Mesendoderm (in vitro differentiated cells): ENCODE results near the gene AFG3L2.

Experiments used
- DNase-seq: peaks from one replicate; pipeline ENCODE4 v3.0.0; 2013
- H2AK5ac ChIP-seq: 2 replicates; pipeline ENCODE4 v1.6.1; 2013; ENCODE audit warnings: low read length, inconsistent platforms
- H2BK120ac ChIP-seq: 2 replicates; pipeline ENCODE4 v1.6.1; 2013; ENCODE audit warnings: low read depth, mild to moderate bottlenecking, low read length, moderate library complexity, mixed read lengths
- H2BK15ac ChIP-seq: replicated peaks from 2 replicates; pipeline ENCODE4 v1.6.1; 2013; ENCODE audit warnings: low read depth, mild to moderate bottlenecking, moderate library complexity
- H2BK5ac ChIP-seq: 2 replicates; pipeline ENCODE4 v1.6.1; 2013; ENCODE audit warnings: low read length, inconsistent platforms
- H3K18ac ChIP-seq: 2 replicates; pipeline ENCODE4 v1.6.1; 2013; ENCODE audit warnings: mild to moderate bottlenecking, low read length, mixed read lengths
- H3K23ac ChIP-seq: one replicate; pipeline ENCODE4 v1.6.1; 2013; ENCODE audit warnings: low read length
- H3K27ac ChIP-seq: 2 replicates; pipeline ENCODE4 v1.5.1; 2013; ENCODE audit warnings: low read depth, mild to moderate bottlenecking, inconsistent platforms, low read length, moderate library complexity
- H3K27me3 ChIP-seq: 2 replicates; pipeline ENCODE4 v1.6.1; 2013; ENCODE audit warnings: low read length, control low read depth, mild to moderate bottlenecking, inconsistent platforms; ENCODE audit not compliant: insufficient read depth, poor library complexity
- H3K36me3 ChIP-seq: 2 replicates; pipeline ENCODE4 v1.6.1; 2013; ENCODE audit warnings: low read length, inconsistent platforms; ENCODE audit not compliant: control insufficient read depth, insufficient read depth
- H3K4ac ChIP-seq: one replicate; pipeline ENCODE4 v1.6.1; 2013; ENCODE audit warnings: low read depth, mild to moderate bottlenecking, low read length, moderate library complexity
- H3K4me1 ChIP-seq: 2 replicates; pipeline ENCODE4 v1.6.1; 2013; ENCODE audit warnings: low read depth, low read length, inconsistent platforms; ENCODE audit not compliant: control insufficient read depth
- H3K4me2 ChIP-seq: 2 replicates; pipeline ENCODE4 v1.6.1; 2013; ENCODE audit warnings: low read length
- H3K4me3 ChIP-seq: 2 replicates; pipeline ENCODE4 v1.5.1; 2013; ENCODE audit warnings: mild to moderate bottlenecking, low read length
- H3K56ac ChIP-seq: one replicate; pipeline ENCODE4 v1.6.1; 2013; ENCODE audit warnings: low read length
- H3K79me1 ChIP-seq: 2 replicates; pipeline ENCODE4 v1.6.1; 2013; ENCODE audit warnings: low read length, inconsistent platforms
- H3K79me2 ChIP-seq: 2 replicates; pipeline ENCODE4 v1.6.1; 2013; ENCODE audit warnings: mild to moderate bottlenecking, low read length; ENCODE audit not compliant: control insufficient read depth, insufficient read depth
- H3K9ac ChIP-seq: 2 replicates; pipeline ENCODE4 v1.6.1; 2013; ENCODE audit warnings: low read length, inconsistent platforms
- H4K5ac ChIP-seq: one replicate; pipeline ENCODE4 v1.6.1; 2013; ENCODE audit warnings: low read length
- H4K8ac ChIP-seq: one replicate; pipeline ENCODE4 v1.6.1; 2013; ENCODE audit warnings: low read depth, mild to moderate bottlenecking, control low read depth, low read length, moderate library complexity
- WGBS: extraction: QIAGEN DNeasy Blood & Tissue Kit; methylation state at CpG from one replicate; pipeline ENCODE4 v1.1.7; 2013; ENCODE audit warnings: low lambda C conversion rate, missing lambda C conversion rate; ENCODE audit not compliant: insufficient coverage; ENCODE audit errors: extremely low coverage; 5-methylcytosine and 5-hydroxymethylcytosine counted together

The AFG3L2 gene

DNA sequence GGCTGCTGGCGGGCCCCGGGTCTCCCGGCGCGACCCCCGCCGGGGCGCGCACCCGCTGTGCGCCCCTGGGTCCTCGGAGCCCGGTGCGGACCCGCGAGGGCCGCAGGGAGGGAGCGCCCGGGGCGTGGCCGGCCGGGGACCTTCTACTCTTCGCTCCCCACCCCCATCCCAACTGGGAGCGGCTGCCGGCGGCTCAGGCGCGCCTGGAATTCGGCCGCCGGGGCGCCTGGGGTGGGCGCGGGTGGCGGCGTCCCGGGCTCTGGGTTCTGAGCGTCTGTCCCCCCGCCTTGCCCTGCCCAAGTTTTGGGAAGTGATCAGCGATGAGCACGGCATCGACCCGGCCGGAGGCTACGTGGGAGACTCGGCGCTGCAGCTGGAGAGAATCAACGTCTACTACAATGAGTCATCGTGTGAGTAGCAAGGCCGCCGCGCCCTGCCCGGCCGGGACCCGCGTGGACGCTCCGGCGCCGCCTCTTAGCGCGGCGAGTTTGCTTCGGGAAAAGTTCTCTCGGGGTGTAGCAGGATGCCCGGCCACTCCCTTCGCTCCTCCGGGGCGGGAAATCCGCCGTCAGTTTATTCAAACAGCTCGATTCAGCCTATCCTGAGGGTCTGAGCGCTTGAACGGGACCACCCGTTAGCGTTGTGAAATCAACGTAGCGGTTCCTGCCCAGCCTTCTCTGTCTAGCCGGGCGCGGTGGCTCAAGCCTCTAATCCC is 68.5 kb downstream of the AFG3L2 start:
- Histone ChIP-seq H4K5ac (no peak overlapping the region), H3K23ac (peak overlapping the region; percentile 29), H4K8ac (peak overlapping the region; percentile 2), H2AK5ac (no peak overlapping the region), H2BK120ac (peak overlapping the region; percentile 86), H3K36me3 (no peaks in the 10 kb centered on the region), H3K27ac (peak overlapping the region; percentile 88), H3K56ac (peak overlapping the region; percentile 96), H3K79me1 (peaks cover 8% of the 10 kb centered on the region), H3K18ac (peak overlapping the region; percentile 92), H3K4me1 (peaks cover 7% of the 10 kb centered on the region), H3K4ac (peak overlapping the region; percentile 45), H3K9ac (peak overlapping the region; percentile 87), H3K27me3 (no peaks in the 10 kb centered on the region), H2BK15ac (no peak overlapping the region), H2BK5ac (peak overlapping the region; percentile 55), H3K4me2 (peak overlapping the region; percentile 56), H3K4me3 (peak overlapping the region; percentile 68), H3K79me2 (peaks cover 11% of the 10 kb centered on the region)
- whole genome bisulfite sequencing: no CpG with 5 or more reads among the region's 81 CpGs
- peak; percentile 78 for DNase-seq

GRCh38 chr18:12307701-12308385 is 69.2 kb downstream of the AFG3L2 start, which contains the start of gene TUBB6:
Gene TUBB6, plus strand, starts transcription at chr18:12308241. Its CDS starts 52 bp downstream, at chr18:12308293.
- Histone ChIP-seq H3K9ac (peak within 1 kb of the TSS; percentile 87), H3K56ac (peak within 1 kb of the TSS; percentile 96), H3K79me1 (peaks cover 8% of the 10 kb centered on the region), H3K27me3 (no peaks in the 10 kb centered on the region), H4K5ac (no peak within 1 kb of the TSS), H2BK5ac (peak within 1 kb of the TSS; percentile 55), H3K36me3 (no peaks in the 10 kb centered on the region), H3K4me2 (peak within 1 kb of the TSS; percentile 84), H3K27ac (peak within 1 kb of the TSS; percentile 88), H2BK120ac (peak within 1 kb of the TSS; percentile 86), H3K4ac (peak within 1 kb of the TSS; percentile 45), H3K18ac (peak within 1 kb of the TSS; percentile 92), H4K8ac (peak within 1 kb of the TSS; percentile 43), H3K23ac (peak within 1 kb of the TSS; percentile 66), H2BK15ac (no peak within 1 kb of the TSS), H3K79me2 (peaks cover 11% of the 10 kb centered on the region), H3K4me1 (peaks cover 7% of the 10 kb centered on the region), H2AK5ac (no peak within 1 kb of the TSS), H3K4me3 (peak within 1 kb of the TSS; percentile 68)
- peak; percentile 80 for DNase-seq
- WGBS: no CpG with 5 or more reads among the region's 88 CpGs

GRCh38 chr18:12306752-12307700 is 70.0 kb downstream of the AFG3L2 start:
- H3K9ac ChIP-seq: peak overlapping the region; percentile 71
- H4K5ac ChIP-seq: no peak overlapping the region
- H3K23ac ChIP-seq: no peak overlapping the region
- H3K4ac ChIP-seq: no peak overlapping the region
- no CpG with 5 or more reads among the region's 39 CpGs for WGBS
- H4K8ac ChIP-seq: peak overlapping the region; percentile 43
- peak overlapping the region; percentile 48 for H3K4me3 ChIP-seq
- peaks cover 11% of the 10 kb centered on the region for H3K79me2 ChIP-seq
- peak overlapping the region; percentile 76 for H2BK120ac ChIP-seq
- H3K18ac ChIP-seq: peak overlapping the region; percentile 85
- peak; percentile 71 for DNase-seq
- H2BK5ac ChIP-seq: no peak overlapping the region
- H3K56ac ChIP-seq: peak overlapping the region; percentile 79
- peaks cover 8% of the 10 kb centered on the region for H3K79me1 ChIP-seq
- H3K27ac ChIP-seq: no peak overlapping the region
- H3K27me3 ChIP-seq: no peaks in the 10 kb centered on the region
- H2AK5ac ChIP-seq: no peak overlapping the region
- peak overlapping the region; percentile 84 for H3K4me2 ChIP-seq
- H3K36me3 ChIP-seq: no peaks in the 10 kb centered on the region
- peaks cover 7% of the 10 kb centered on the region for H3K4me1 ChIP-seq
- no peak overlapping the region for H2BK15ac ChIP-seq

DNA sequence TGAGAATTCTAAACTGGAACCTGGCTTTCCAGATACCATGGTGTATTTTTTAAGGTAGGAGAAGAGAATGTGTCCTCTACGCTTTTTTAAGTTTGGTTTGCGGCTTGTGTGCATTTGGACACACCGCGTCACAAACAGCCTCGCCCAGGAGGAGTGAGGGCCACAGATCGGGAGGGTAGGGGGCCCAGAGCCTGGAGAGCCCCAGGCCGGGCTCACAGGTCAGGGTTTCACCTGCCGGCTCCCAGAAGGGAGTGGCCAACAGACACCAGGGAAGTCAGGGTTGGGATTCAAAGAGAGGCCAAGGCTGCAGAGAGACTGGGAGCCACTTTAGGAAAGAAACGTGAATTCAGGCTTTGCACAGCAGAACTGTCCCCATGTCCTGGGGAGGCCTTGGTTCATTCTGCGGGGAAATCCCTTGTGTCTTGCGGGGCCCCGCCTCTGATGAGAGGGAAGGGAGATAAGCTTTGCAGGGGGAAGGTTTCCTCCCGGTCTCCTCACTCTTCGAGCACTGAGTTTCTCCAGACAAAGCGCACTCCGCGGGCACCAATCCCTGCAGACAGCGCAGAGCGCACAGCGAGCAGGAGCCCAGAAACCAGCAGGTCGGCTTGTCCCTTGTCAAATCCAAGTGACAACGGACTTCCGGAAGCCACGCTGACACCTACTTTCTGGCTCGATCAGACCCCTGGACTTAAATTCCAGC is 70.9 kb downstream of the AFG3L2 start:
- DNase-seq: peak; percentile 69
- peak overlapping the region; percentile 25 for H3K56ac ChIP-seq
- peaks cover 7% of the 10 kb centered on the region for H3K4me1 ChIP-seq
- no peak overlapping the region for H3K27ac ChIP-seq
- no peak overlapping the region for H4K5ac ChIP-seq
- no peak overlapping the region for H3K18ac ChIP-seq
- no peaks in the 10 kb centered on the region for H3K27me3 ChIP-seq
- peaks cover 8% of the 10 kb centered on the region for H3K79me1 ChIP-seq
- H3K4me3 ChIP-seq: no peak overlapping the region
- peak overlapping the region; percentile 71 for H3K9ac ChIP-seq
- H2BK15ac ChIP-seq: no peak overlapping the region
- peaks cover 11% of the 10 kb centered on the region for H3K79me2 ChIP-seq
- H2BK120ac ChIP-seq: no peak overlapping the region
- no peak overlapping the region for H2BK5ac ChIP-seq
- WGBS: no CpG with 5 or more reads among the region's 25 CpGs
- H2AK5ac ChIP-seq: no peak overlapping the region
- peak overlapping the region; percentile 66 for H3K23ac ChIP-seq
- peak overlapping the region; percentile 50 for H3K4me2 ChIP-seq
- H3K36me3 ChIP-seq: no peaks in the 10 kb centered on the region
- H4K8ac ChIP-seq: no peak overlapping the region
- no peak overlapping the region for H3K4ac ChIP-seq

GRCh38 chr18:12305211-12305610 is 71.8 kb downstream of the AFG3L2 start:
- Histone ChIP-seq H3K9ac (no peak overlapping the region), H3K79me1 (peaks cover 6% of the 10 kb centered on the region), H2BK120ac (no peak overlapping the region), H4K8ac (no peak overlapping the region), H3K4ac (no peak overlapping the region), H3K36me3 (no peaks in the 10 kb centered on the region), H4K5ac (no peak overlapping the region), H3K18ac (no peak overlapping the region), H3K56ac (peak overlapping the region; percentile 25), H2BK15ac (no peak overlapping the region), H3K23ac (peak overlapping the region; percentile 80), H3K27me3 (no peaks in the 10 kb centered on the region), H3K27ac (no peak overlapping the region), H3K4me1 (peaks cover 7% of the 10 kb centered on the region), H2BK5ac (no peak overlapping the region), H3K79me2 (peaks cover 11% of the 10 kb centered on the region), H3K4me3 (no peak overlapping the region), H3K4me2 (no peak overlapping the region), H2AK5ac (no peak overlapping the region)
- no peak for DNase-seq
- WGBS: no CpG with 5 or more reads among the region's 12 CpGs
